Measurements from ENCODE around the gene OAS2. TPM values are rescaled to one million over a fixed set of nuclear protein-coding genes. Genes with fewer than 3 reads are reported as not detected.

Gene OAS2
- total and polyA plus RNA-seq, 2 experiments from 2014 or later = 0.54 to 0.56 TPM

DNA sequence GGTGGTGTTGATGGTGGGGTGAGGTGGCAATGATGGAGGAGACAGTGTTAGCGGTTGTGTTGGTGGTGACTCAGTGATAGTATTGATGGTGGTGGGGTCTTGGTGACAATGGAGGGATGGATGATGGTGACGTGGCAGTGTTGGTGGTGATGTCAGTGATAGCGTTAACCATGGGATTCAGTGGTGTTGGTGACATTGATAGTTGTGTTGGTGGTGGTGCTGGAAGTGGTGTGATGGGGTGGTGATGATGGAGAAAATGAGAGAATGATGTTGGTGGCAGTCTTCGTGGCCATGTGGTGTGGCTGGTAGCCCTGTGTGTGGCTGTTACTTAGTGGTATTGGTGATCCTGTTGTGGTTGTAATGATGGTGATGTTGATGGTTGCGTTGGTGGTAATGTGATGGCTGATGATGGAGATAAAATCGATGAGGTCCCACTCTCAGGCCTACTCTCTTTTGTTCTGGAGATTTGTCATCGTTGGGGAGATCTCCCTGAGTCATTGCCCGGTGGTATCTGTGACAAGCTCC, 80.8 kb downstream of the OAS2 start:
- H3K27me3 ChIP-seq (replicated peaks; ENCODE audit: insufficient read depth) = peaks cover 36% of the 10 kb centered on the region
- H2AFZ ChIP-seq = no peak overlapping the region
- no peaks in the 10 kb centered on the region for H3K4me1 ChIP-seq (ENCODE audit: insufficient read depth)
- H3K79me2 ChIP-seq (ENCODE audit: insufficient read depth) = no peaks in the 10 kb centered on the region
- H3K9me3 ChIP-seq (ENCODE audit: low read depth) = no peaks in the 10 kb centered on the region
- H3K9ac ChIP-seq = no peak overlapping the region
- H4K20me1 ChIP-seq (ENCODE audit: insufficient read depth) = no peaks in the 10 kb centered on the region
- TF ChIP-seq EZH2 (IDR thresholded peaks at IDR 0.05; ENCODE audit: insufficient read depth, poor library complexity, severe bottlenecking) (no peak), EZH2phosphoT487 (IDR thresholded peaks at IDR 0.05; ENCODE audit: insufficient read depth, low read depth) (no peak)
- H3K4me3 ChIP-seq = no peak overlapping the region
- H3K36me3 ChIP-seq (ENCODE audit: low read depth) = no peaks in the 10 kb centered on the region
- no peak for DNase-seq
- no peak overlapping the region for H3K27ac ChIP-seq
- whole genome bisulfite sequencing, 2 experiments (ENCODE audit: low coverage in 1 of 2, low lambda C conversion rate in 2 of 2, missing lambda C conversion rate in 2 of 2) = 82% methylated on average over 8 of the region's 8 CpGs
- in situ Hi-C loops (cut with MboI) = no loop called here
- H3K4me2 ChIP-seq (ENCODE audit: unreplicated experiment) = no peak overlapping the region
- no peaks in the 10 kb centered on the region for H3K9me2 ChIP-seq (ENCODE audit: insufficient read depth)
- no peaks in the 10 kb centered on the region for H3F3A ChIP-seq (ENCODE audit: insufficient read depth)

DNA sequence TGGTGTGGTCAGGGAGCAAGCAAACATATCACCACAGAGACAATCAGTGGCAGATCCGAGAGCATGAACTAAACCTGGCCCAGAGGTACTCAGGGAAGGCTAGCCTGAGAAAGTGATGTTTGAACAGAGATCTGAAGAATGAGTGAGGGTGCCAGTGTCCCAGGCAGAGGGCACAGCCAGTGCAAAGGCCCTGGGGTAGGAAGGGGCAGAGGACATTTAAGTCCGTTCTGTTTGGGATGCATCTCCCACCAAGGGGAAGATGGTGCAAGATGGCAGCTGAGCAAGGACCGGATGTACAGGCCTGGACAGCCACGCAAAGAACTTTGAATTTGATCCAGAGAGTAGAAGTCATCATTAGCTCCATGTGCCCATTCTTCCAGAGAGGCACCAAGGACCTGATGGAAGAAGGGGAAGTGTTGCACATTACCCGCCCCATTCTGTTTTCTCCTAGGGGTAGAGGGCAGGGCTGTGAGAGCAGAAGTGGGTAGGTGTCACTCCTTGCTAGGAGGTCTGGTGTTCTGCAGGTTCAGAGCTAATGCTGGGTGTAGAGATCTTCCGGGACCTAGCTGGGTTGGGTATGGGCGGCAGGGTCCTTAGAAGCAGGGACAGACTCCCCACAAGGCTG, 82.1 kb downstream of the OAS2 start:
- no peaks in the 10 kb centered on the region for H4K20me1 ChIP-seq (ENCODE audit: insufficient read depth)
- no peaks in the 10 kb centered on the region for H3K4me1 ChIP-seq (ENCODE audit: insufficient read depth)
- H3K79me2 ChIP-seq (ENCODE audit: insufficient read depth) = no peaks in the 10 kb centered on the region
- no peak overlapping the region for H3K4me2 ChIP-seq (ENCODE audit: unreplicated experiment)
- H3K27ac ChIP-seq = no peak overlapping the region
- H3K9ac ChIP-seq = no peak overlapping the region
- 63 to 70% methylated on average over 7 of the region's 7 CpGs for WGBS, 2 experiments (ENCODE audit: low coverage in 1 of 2, low lambda C conversion rate in 2 of 2, missing lambda C conversion rate in 2 of 2)
- in situ Hi-C loops (cut with MboI) = no loop called here
- no peaks in the 10 kb centered on the region for H3F3A ChIP-seq (ENCODE audit: insufficient read depth)
- peaks cover 24% of the 10 kb centered on the region for H3K27me3 ChIP-seq (replicated peaks; ENCODE audit: insufficient read depth)
- TF ChIP-seq EZH2 (IDR thresholded peaks at IDR 0.05; ENCODE audit: insufficient read depth, poor library complexity, severe bottlenecking) (no peak), EZH2phosphoT487 (IDR thresholded peaks at IDR 0.05; ENCODE audit: insufficient read depth, low read depth) (no peak)
- no peak overlapping the region for H3K4me3 ChIP-seq
- H3K9me2 ChIP-seq (ENCODE audit: insufficient read depth) = no peaks in the 10 kb centered on the region
- no peak for DNase-seq
- no peaks in the 10 kb centered on the region for H3K36me3 ChIP-seq (ENCODE audit: low read depth)
- H3K9me3 ChIP-seq (ENCODE audit: low read depth) = no peaks in the 10 kb centered on the region
- H2AFZ ChIP-seq = no peak overlapping the region

DNA sequence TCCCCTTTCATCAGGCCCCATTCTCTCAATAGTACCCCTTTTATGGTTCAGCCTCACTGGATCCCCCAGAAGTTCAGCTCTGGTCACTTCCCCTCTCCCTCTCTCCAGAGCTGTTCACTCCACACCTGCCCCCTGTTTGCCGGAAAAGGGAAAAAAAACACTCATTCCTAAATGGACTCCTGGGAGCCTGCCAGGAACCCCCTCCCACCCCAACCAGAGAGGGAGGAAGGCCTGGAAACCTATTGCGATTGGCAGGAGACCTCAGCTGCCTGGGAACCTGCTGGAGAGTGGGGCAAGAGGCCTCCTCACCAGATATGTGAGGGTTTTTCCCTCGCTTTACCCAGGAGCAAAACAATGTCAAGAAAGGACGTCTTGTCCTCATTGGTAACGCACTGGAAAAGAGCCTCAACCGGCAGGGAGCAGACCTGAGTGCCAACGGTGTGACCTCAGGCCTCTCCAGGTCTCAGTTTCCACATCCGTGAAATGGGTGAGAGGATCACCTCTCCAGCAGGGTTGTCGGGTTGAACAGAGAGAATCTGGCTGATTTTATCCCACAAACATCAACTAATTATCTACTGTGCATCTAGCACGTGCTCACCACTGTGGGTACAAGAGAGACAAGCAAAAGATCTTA, 82.9 kb downstream of the OAS2 start:
- 39 to 51% methylated on average over 9 to 10 of the region's 10 CpGs for WGBS, 2 experiments (ENCODE audit: low coverage in 1 of 2, low lambda C conversion rate in 2 of 2, missing lambda C conversion rate in 2 of 2)
- Histone ChIP-seq H3K9ac (no peak overlapping the region), H3K27me3 (replicated peaks; ENCODE audit: insufficient read depth) (peaks cover 17% of the 10 kb centered on the region), H3K4me2 (ENCODE audit: unreplicated experiment) (no peak overlapping the region), H2AFZ (no peak overlapping the region), H3K27ac (no peak overlapping the region), H4K20me1 (ENCODE audit: insufficient read depth) (no peaks in the 10 kb centered on the region), H3K4me3 (no peak overlapping the region), H3K4me1 (ENCODE audit: insufficient read depth) (no peaks in the 10 kb centered on the region), H3K79me2 (ENCODE audit: insufficient read depth) (no peaks in the 10 kb centered on the region), H3K9me2 (ENCODE audit: insufficient read depth) (no peaks in the 10 kb centered on the region), H3K9me3 (ENCODE audit: low read depth) (no peaks in the 10 kb centered on the region), H3F3A (ENCODE audit: insufficient read depth) (no peaks in the 10 kb centered on the region), H3K36me3 (ENCODE audit: low read depth) (no peaks in the 10 kb centered on the region)
- in situ Hi-C loops (cut with MboI) = no loop called here
- DNase-seq = no peak
- TF ChIP-seq EZH2phosphoT487 (IDR thresholded peaks at IDR 0.05; ENCODE audit: insufficient read depth, low read depth) = no peak
- TF ChIP-seq EZH2 (IDR thresholded peaks at IDR 0.05; ENCODE audit: insufficient read depth, poor library complexity, severe bottlenecking) = no peak

Other genes starting within 250 kb of the OAS2 start
- gene RPH3A, start 186.8 kb upstream of the OAS2 start, total RNA-seq (2014; rRNA removed; shearing (Covaris generic)) = not detected in 2 replicates
- gene RPH3A, start 186.8 kb upstream of the OAS2 start, polyA plus RNA-seq (2016; fragmentation: Nextera tagmentation; extraction: Ambion mirVana) = not detected in 2 replicates
- not detected in 2 replicates for gene OAS1, start 71.6 kb upstream of the OAS2 start, total RNA-seq (2014; rRNA removed; shearing (Covaris generic))
- gene OAS1, start 71.6 kb upstream of the OAS2 start, polyA plus RNA-seq (2016; fragmentation: Nextera tagmentation; extraction: Ambion mirVana) = 0.10 TPM in 1 of 2 replicates, not detected in the other
- gene OAS3, start 40.0 kb upstream of the OAS2 start, total RNA-seq (2014; rRNA removed; shearing (Covaris generic)) = 0.22 and 0.38 TPM in 2 replicates
- 0.35 and 0.63 TPM in 2 replicates for gene OAS3, start 40.0 kb upstream of the OAS2 start, polyA plus RNA-seq (2016; fragmentation: Nextera tagmentation; extraction: Ambion mirVana)
- gene DTX1, start 78.2 kb downstream of the OAS2 start, total RNA-seq (2014; rRNA removed; shearing (Covaris generic)) = not detected in 2 replicates
- not detected in 2 replicates for gene DTX1, start 78.2 kb downstream of the OAS2 start, polyA plus RNA-seq (2016; fragmentation: Nextera tagmentation; extraction: Ambion mirVana)
- not detected in 2 replicates for gene RASAL1, start 157.2 kb downstream of the OAS2 start, total RNA-seq (2014; rRNA removed; shearing (Covaris generic))
- gene RASAL1, start 157.2 kb downstream of the OAS2 start, polyA plus RNA-seq (2016; fragmentation: Nextera tagmentation; extraction: Ambion mirVana) = not detected in 2 replicates
- not detected in 2 replicates for gene CFAP73, start 171.2 kb downstream of the OAS2 start, total RNA-seq (2014; rRNA removed; shearing (Covaris generic))
- not detected in 2 replicates for gene CFAP73, start 171.2 kb downstream of the OAS2 start, polyA plus RNA-seq (2016; fragmentation: Nextera tagmentation; extraction: Ambion mirVana)
- 34.9 and 44.5 TPM in 2 replicates for gene DDX54, start 207.0 kb downstream of the OAS2 start, total RNA-seq (2014; rRNA removed; shearing (Covaris generic))
- gene DDX54, start 207.0 kb downstream of the OAS2 start, polyA plus RNA-seq (2016; fragmentation: Nextera tagmentation; extraction: Ambion mirVana) = 27.7 and 28.1 TPM in 2 replicates
- gene RITA1, start 207.2 kb downstream of the OAS2 start, total RNA-seq (2014; rRNA removed; shearing (Covaris generic)) = 16.2 and 19.2 TPM in 2 replicates
- gene RITA1, start 207.2 kb downstream of the OAS2 start, polyA plus RNA-seq (2016; fragmentation: Nextera tagmentation; extraction: Ambion mirVana) = 12.5 and 15.6 TPM in 2 replicates
- gene TPCN1, start 242.9 kb downstream of the OAS2 start, total RNA-seq (2014; rRNA removed; shearing (Covaris generic)) = 9.0 and 11.6 TPM in 2 replicates
- gene TPCN1, start 242.9 kb downstream of the OAS2 start, polyA plus RNA-seq (2016; fragmentation: Nextera tagmentation; extraction: Ambion mirVana) = 15.9 and 17.6 TPM in 2 replicates